Left lobe of liver (tissue), 2 donors: ENCODE data around the gene ZMIZ1. TPM values are rescaled to one million over a fixed set of nuclear protein-coding genes. Genes with fewer than 3 reads are reported as not detected.
A peak's percentile ranks its signal among the peaks of the same experiment; 100 is the strongest.

ENCODE experiments used
- ATAC-seq: fragments of 200-7000 bp; cut with Tn5 transposase; one replicate; pipeline ENCODE4 v1.9.1; 2020; ENCODE audit warnings: mild to moderate bottlenecking, moderate library complexity
- DNase-seq: peaks from one replicate; pipeline ENCODE4 v3.0.0-alpha.2; 2020; ENCODE audit warnings: low spot score
- total RNA-seq: library from RNA; stranded (reverse); gene quantifications from one replicate; pipeline ENCODE4 v1.2.1, GENCODE V29; 2021
- donor health status: DM: no; HTN: no; CAD: no; lungs with moderate emphysema.
- donor health status: DM: no; HTN: yes; CAD: no.

ZMIZ1 gene
- total RNA-seq, 1 donor from 2014 or later = 15.0 TPM

- ATAC-seq (no peak), DNase-seq (no peak)
These were observed 288.4 kb downstream of the ZMIZ1 start for GRCh38 chr10:79357180-79357579.

GRCh38 chr10:79358811-79359210 is 290.0 kb downstream of the ZMIZ1 start:
- ATAC-seq (peak; percentile 84), DNase-seq (no peak)

- ATAC-seq (no peak), DNase-seq (no peak)
These were observed 291.2 kb downstream of the ZMIZ1 start for GRCh38 chr10:79359816-79360498.

- ATAC-seq (no peak), DNase-seq (no peak)
These were observed 292.0 kb downstream of the ZMIZ1 start for GRCh38 chr10:79360499-79361342.

GRCh38 chr10:79361726-79362397 is 293.1 kb downstream of the ZMIZ1 start:
- no peak for ATAC-seq

More at GRCh38 chr10:79361726-79362397, 293.1 kb downstream of the ZMIZ1 start:
- no peak for DNase-seq
